IMR-90 (cell line): ENCODE measurements around the gene CD93. TPM values are rescaled to one million over a fixed set of nuclear protein-coding genes. Genes with fewer than 3 reads are reported as not detected.

Experiments
- ATAC-seq: fragments of 200-7000 bp; cut with Tn5 transposase; 2 replicates; pipeline ENCODE4 v1.9.1; 2020; ENCODE audit warnings: low read depth, mild to moderate bottlenecking, moderate library complexity
- BruUV-seq: library from RNA; stranded (reverse); fragments of 400-500 nt; replicated peaks from 2 replicates; lab custom pipeline; 2021; lab: Mats Ljungman, UMichigan
- CTCF ChIA-PET: fragments of 300-600 bp; formaldehyde crosslinking; extraction: SDS; loops from one replicate; lab custom pipeline; 2021; ENCODE audit warnings: antibody characterized with exemption; lab: Yijun Ruan, JAX
- POLR2A ChIA-PET: fragments of 300-600 bp; sonication (Branson Sonifier 250); formaldehyde crosslinking; loops from one replicate; lab custom pipeline; 2022; ENCODE audit warnings: antibody characterized with exemption; ENCODE audit not compliant: unreplicated experiment; lab: Charles Lee
- DNase-seq: peaks from one replicate; pipeline ENCODE4 v3.0.0; 2013
- H2AFZ ChIP-seq: replicated peaks from 2 replicates; pipeline ENCODE3; 2013; ENCODE audit warnings: low read length, mild to moderate bottlenecking; ENCODE audit not compliant: poor library complexity
- H2AK5ac ChIP-seq: 2 replicates; pipeline ENCODE4 v1.6.1; 2013; ENCODE audit warnings: low read depth, low read length, inconsistent platforms
- H2AK9ac ChIP-seq: replicated peaks from 2 replicates; pipeline ENCODE3; 2013; ENCODE audit warnings: mild to moderate bottlenecking, low read depth, low read length, moderate library complexity; ENCODE audit not compliant: poor library complexity
- H2BK120ac ChIP-seq: 2 replicates; pipeline ENCODE4 v1.6.1; 2013; ENCODE audit warnings: low read depth, low read length, inconsistent platforms
- H2BK15ac ChIP-seq: 3 replicates; pipeline ENCODE4 v1.6.1; 2013; ENCODE audit warnings: low read depth, low read length, inconsistent platforms
- H2BK20ac ChIP-seq: 2 replicates; pipeline ENCODE4 v1.6.1; 2013; ENCODE audit warnings: low read depth, mild to moderate bottlenecking, inconsistent platforms, low read length, moderate library complexity
- H2BK5ac ChIP-seq: 2 replicates; pipeline ENCODE4 v1.6.1; 2013; ENCODE audit warnings: mild to moderate bottlenecking, low read depth, low read length, inconsistent platforms; ENCODE audit not compliant: poor library complexity, severe bottlenecking
- H3K14ac ChIP-seq: replicated peaks from 2 replicates; pipeline ENCODE4 v1.6.1; 2013; ENCODE audit warnings: low read depth, low read length, inconsistent platforms
- H3K18ac ChIP-seq: 2 replicates; pipeline ENCODE4 v1.6.1; 2013; ENCODE audit warnings: low read depth, low read length, control low read depth
- H3K23ac ChIP-seq: 2 replicates; pipeline ENCODE4 v1.6.1; 2013; ENCODE audit warnings: low read depth, low read length, inconsistent platforms
- H3K27ac ChIP-seq: 2 replicates; pipeline ENCODE4 v1.5.1; 2013; ENCODE audit warnings: mild to moderate bottlenecking, control low read depth, low read length; ENCODE audit not compliant: insufficient read depth
- H3K27me3 ChIP-seq: 2 replicates; pipeline ENCODE4 v1.6.1; 2013; ENCODE audit warnings: low read length; ENCODE audit not compliant: control insufficient read depth, insufficient read depth
- H3K36me3 ChIP-seq: 2 replicates; pipeline ENCODE4 v1.6.1; 2013; ENCODE audit warnings: low read length, mixed read lengths; ENCODE audit not compliant: control insufficient read depth, insufficient read depth
- H3K4ac ChIP-seq: 2 replicates; pipeline ENCODE4 v1.6.1; 2013; ENCODE audit warnings: low read depth, low read length, inconsistent platforms
- H3K4me1 ChIP-seq: 2 replicates; pipeline ENCODE4 v1.6.1; 2013; ENCODE audit warnings: low read length, mixed read lengths; ENCODE audit not compliant: control insufficient read depth, insufficient read depth
- H3K4me2 ChIP-seq: 2 replicates; pipeline ENCODE4 v1.6.1; 2013; ENCODE audit warnings: low read depth, mild to moderate bottlenecking, control low read depth, low read length, moderate library complexity
- H3K4me3 ChIP-seq: 2 replicates; pipeline ENCODE4 v1.5.1; 2013; ENCODE audit warnings: low read depth, mild to moderate bottlenecking, control low read depth, low read length, moderate library complexity; ENCODE audit not compliant: insufficient read depth
- H3K56ac ChIP-seq: 2 replicates; pipeline ENCODE4 v1.6.1; 2013; ENCODE audit warnings: low read length, inconsistent platforms; ENCODE audit not compliant: insufficient read depth; ENCODE audit errors: extremely low read depth
- H3K79me1 ChIP-seq, 2 experiments: 2 replicates each; pipeline ENCODE4 v1.6.1; 2013; ENCODE audit warnings: low read length in 2 of 2, inconsistent platforms in 1 of 2, low read depth in 1 of 2
- H3K9ac ChIP-seq: 2 replicates; pipeline ENCODE4 v1.6.1; 2013; ENCODE audit warnings: low read depth, low read length, control low read depth
- H3K9me1 ChIP-seq: 2 replicates; pipeline ENCODE4 v1.6.1; 2013; ENCODE audit warnings: low read length, inconsistent platforms; ENCODE audit not compliant: insufficient read depth
- H3K9me3 ChIP-seq: 2 replicates; pipeline ENCODE4 v1.6.1; 2013; ENCODE audit warnings: low read length; ENCODE audit not compliant: control insufficient read depth, insufficient read depth
- H4K20me1 ChIP-seq: 2 replicates; pipeline ENCODE4 v1.6.1; 2013; ENCODE audit warnings: low read length, inconsistent platforms; ENCODE audit not compliant: insufficient read depth
- H4K5ac ChIP-seq: 2 replicates; pipeline ENCODE4 v1.6.1; 2013; ENCODE audit warnings: mild to moderate bottlenecking, low read depth, low read length, control low read depth
- H4K8ac ChIP-seq, 2 experiments: 2 replicates each; pipeline ENCODE4 v1.6.1; 2013; ENCODE audit warnings: low read depth in 2 of 2, low read length in 2 of 2, control low read depth in 1 of 2, inconsistent platforms in 1 of 2
- H4K91ac ChIP-seq: 2 replicates; pipeline ENCODE4 v1.6.1; 2013; ENCODE audit warnings: low read depth, low read length, inconsistent platforms; ENCODE audit not compliant: insufficient read depth
- BHLHE40 ChIP-seq: fragments of 150-350 bp; IDR thresholded peaks from 2 replicates; pipeline ENCODE4 v1.6.1; 2016; ENCODE audit warnings: mild to moderate bottlenecking, low read depth, low read length
- CEBPB ChIP-seq: IDR thresholded peaks from 2 replicates; pipeline ENCODE4 v1.6.1; 2012; ENCODE audit warnings: low read depth, low read length, improper control_type of control experiment
- CHD1 ChIP-seq: IDR thresholded peaks from 2 replicates; pipeline ENCODE4 v1.6.1; 2012; ENCODE audit warnings: low read depth, low read length, improper control_type of control experiment
- CTCF ChIP-seq: conservative IDR thresholded peaks from 2 replicates; pipeline ENCODE4 v1.5.1; 2012; ENCODE audit warnings: mild to moderate bottlenecking, low read depth, low read length, improper control_type of control experiment
- ELK1 ChIP-seq: fragments of 150-350 bp; IDR thresholded peaks from 2 replicates; pipeline ENCODE4 v1.6.1; 2016; ENCODE audit warnings: low read depth, mild to moderate bottlenecking, low read length, moderate library complexity, borderline replicate concordance
- FOS ChIP-seq: fragments of 150-350 bp; IDR thresholded peaks from 2 replicates; pipeline ENCODE4 v1.6.1; 2016; ENCODE audit warnings: low read depth, low read length
- MAFK ChIP-seq: IDR thresholded peaks from 2 replicates; pipeline ENCODE4 v1.6.1; 2012; ENCODE audit warnings: low read depth, low read length, improper control_type of control experiment
- MAZ ChIP-seq: IDR thresholded peaks from 2 replicates; pipeline ENCODE4 v1.6.1; 2012; ENCODE audit warnings: low read depth, mild to moderate bottlenecking, low read length, improper control_type of control experiment, moderate library complexity, borderline replicate concordance
- MXI1 ChIP-seq: IDR thresholded peaks from 2 replicates; pipeline ENCODE4 v1.6.1; 2012; ENCODE audit warnings: low read depth, mild to moderate bottlenecking, low read length, moderate library complexity, borderline replicate concordance
- NFE2L2 ChIP-seq: fragments of 150-350 bp; IDR thresholded peaks from 2 replicates; pipeline ENCODE4 v1.6.1; 2016; ENCODE audit warnings: low read depth, mild to moderate bottlenecking, low read length
- POLR2A ChIP-seq: IDR thresholded peaks from 2 replicates; pipeline ENCODE4 v1.6.1; 2012; ENCODE audit warnings: mild to moderate bottlenecking, low read depth, low read length
- RAD21 ChIP-seq: IDR thresholded peaks from 2 replicates; pipeline ENCODE4 v1.6.1; 2012; ENCODE audit warnings: low read length, improper control_type of control experiment
- RCOR1 ChIP-seq: IDR thresholded peaks from 2 replicates; pipeline ENCODE4 v1.6.1; 2012; ENCODE audit warnings: mild to moderate bottlenecking, low read length, improper control_type of control experiment; ENCODE audit not compliant: insufficient replicate concordance
- RFX5 ChIP-seq: IDR thresholded peaks from 2 replicates; pipeline ENCODE4 v1.8.0; 2012; ENCODE audit warnings: low read depth, mild to moderate bottlenecking, low read length, moderate library complexity
- SMC3 ChIP-seq: fragments of 150-350 bp; IDR thresholded peaks from 2 replicates; pipeline ENCODE4 v1.6.1; 2016; ENCODE audit warnings: low read depth, mild to moderate bottlenecking, antibody characterized with exemption, low read length, moderate library complexity
- USF2 ChIP-seq: fragments of 150-350 bp; IDR thresholded peaks from 2 replicates; pipeline ENCODE4 v1.6.1; 2017; ENCODE audit warnings: mild to moderate bottlenecking, antibody characterized with exemption, low read length, low read depth
- WGBS, 2 experiments: methylation state at CpG; one replicate each; pipeline versions ENCODE4 v1.1.5 to v1.1.7; 2013; ENCODE audit warnings: missing lambda C conversion rate in 2 of 2; ENCODE audit not compliant: insufficient read length in 1 of 2; ENCODE audit errors: extremely low coverage in 2 of 2; 5-methylcytosine and 5-hydroxymethylcytosine counted together
- dilution Hi-C: fragments of 300-500 bp; cut with HindIII; formaldehyde crosslinking; loops from one replicate; pipeline ENCODE4 v1.14.3; 2018; ENCODE audit warnings: low sequenced_read_pairs; ENCODE audit not compliant: unreplicated experiment
- in situ Hi-C: fragments of 300-500 bp; cut with MboI; formaldehyde crosslinking; loops from 3 replicates; pipeline ENCODE4 v1.14.3; 2019; ENCODE audit warnings: low sequenced_read_pairs, inconsistent platforms, mixed read lengths
- intact Hi-C: fragments of 100-400 bp; cut with micrococcal nuclease; formaldehyde crosslinking; loops from 2 replicates; pipeline ENCODE4 v1.10.0; 2022
- polyA plus RNA-seq, 3 experiments: library from polyadenylated mRNA; depleted of rRNA; stranded (reverse); fragments of >200 nt; gene quantifications; 2 replicates each; pipeline ENCODE4 v1.2.3, GENCODE V29; 2012; ENCODE audit warnings: low replicate concordance in 1 of 3
- total RNA-seq: library from RNA; depleted of rRNA; stranded (reverse); fragments of >200 nt; gene quantifications from 2 replicates; pipeline ENCODE4 v1.2.3, GENCODE V29; 2012

CD93 gene
- total and polyA plus RNA-seq, 2 of the 4 experiments (the other 2 are of a cell fraction): under 0.01 to 0.02 TPM

GRCh38 chr20:23112595-23112994 lies 26.5 kb upstream of the CD93 start:
- no peaks in the 10 kb centered on the region for H3K36me3 ChIP-seq
- no peaks in the 10 kb centered on the region for H4K20me1 ChIP-seq
- dilution Hi-C loops: no loop called here
- BruUV-seq: no TSS peak
- H2BK5ac ChIP-seq: no peak overlapping the region
- H4K8ac ChIP-seq: no peak overlapping the region
- no peak overlapping the region for H4K91ac ChIP-seq
- 0 out of 2 replicates have a peak, but pooled peaks cover 2% of the 10 kb centered on the region for H3K4me1 ChIP-seq
- H2BK120ac ChIP-seq: no peak overlapping the region
- ChIA-PET CTCF (no interaction called here), POLR2A (no interaction called here)
- no peak overlapping the region for H2AK9ac ChIP-seq
- H2AK5ac ChIP-seq: no peak overlapping the region
- TF ChIP-seq RFX5 (no peak), BHLHE40 (no peak), MAFK (no peak), RAD21 (no peak), POLR2A (no peak), FOS (no peak), SMC3 (no peak), MAZ (no peak), RCOR1 (no peak), CTCF (no peak), USF2 (no peak), MXI1 (no peak), ELK1 (no peak), NFE2L2 (no peak), CHD1 (no peak), CEBPB (no peak)
- no peak overlapping the region for H4K5ac ChIP-seq
- H3K18ac ChIP-seq: no peak overlapping the region
- H3K27me3 ChIP-seq: peaks cover 14% of the 10 kb centered on the region
- H3K9me1 ChIP-seq: no peaks in the 10 kb centered on the region
- DNase-seq (no peak), ATAC-seq (no peak)
- in situ Hi-C loops: no loop called here
- H3K4me2 ChIP-seq: no peak overlapping the region
- no peak overlapping the region for H2AFZ ChIP-seq
- no peak overlapping the region for H2BK20ac ChIP-seq
- no peaks in the 10 kb centered on the region for H3K79me1 ChIP-seq
- H3K9ac ChIP-seq: no peak overlapping the region
- H3K27ac ChIP-seq: no peak overlapping the region
- H3K4ac ChIP-seq: no peak overlapping the region
- no peak overlapping the region for H3K4me3 ChIP-seq
- no CpG with 5 or more reads among the region's 1 CpG for WGBS, 2 experiments
- H2BK15ac ChIP-seq: no peak overlapping the region
- H3K23ac ChIP-seq: no peak overlapping the region
- intact Hi-C loops: no loop called here
- H3K56ac ChIP-seq: no peak overlapping the region
- no peak overlapping the region for H3K14ac ChIP-seq
- H3K9me3 ChIP-seq: no peaks in the 10 kb centered on the region
